ENCODE measurements around the gene LSM7.
"Not testable (repeated sequence)": the region's sequence is repeated elsewhere in the genome, so short reads cannot be mapped to it uniquely, and the experiment has no call there.

LSM7 gene

GRCh38 chr19:2358548-2359173, 30.3 kb upstream of the LSM7 start:
- Mint-ChIP-seq H3K36me3 (no peaks in the 10 kb centered on the region), H3K9me3 (no peaks in the 10 kb centered on the region), H3K4me3 (no peak overlapping the region), H3K4me1 (no peaks in the 10 kb centered on the region), H3K27ac (peak overlapping the region; percentile 46)
- no peak for DNase-seq (ENCODE audit: low spot score in 2 of 2)
- ATAC-seq = no peak

- H3K9me3 Mint-ChIP-seq = no peaks in the 10 kb centered on the region
- no peak overlapping the region for H3K4me3 Mint-ChIP-seq
- H3K27ac Mint-ChIP-seq = no peak overlapping the region
- DNase-seq (ENCODE audit: low spot score in 2 of 2) (no peak), ATAC-seq (no peak)
- no peaks in the 10 kb centered on the region for H3K36me3 Mint-ChIP-seq
- H3K4me1 Mint-ChIP-seq = no peaks in the 10 kb centered on the region
Measured at GRCh38 chr19:2357279-2358206, 29.2 kb upstream of the LSM7 start.

- no peak for DNase-seq (ENCODE audit: low spot score in 2 of 2)
- no peak overlapping the region for H3K4me3 Mint-ChIP-seq
- no peak for ATAC-seq
- H3K36me3 Mint-ChIP-seq = no peaks in the 10 kb centered on the region
- no peak overlapping the region for H3K27ac Mint-ChIP-seq
- H3K9me3 Mint-ChIP-seq = no peaks in the 10 kb centered on the region
- no peaks in the 10 kb centered on the region for H3K4me1 Mint-ChIP-seq
Measured at GRCh38 chr19:2356036-2356646, 27.8 kb upstream of the LSM7 start.

GRCh38 chr19:2355168-2356035, 27.0 kb upstream of the LSM7 start:
- DNase-seq (ENCODE audit: low spot score in 2 of 2) = no peak
- H3K36me3 Mint-ChIP-seq = no peaks in the 10 kb centered on the region
- no peaks in the 10 kb centered on the region for H3K4me1 Mint-ChIP-seq
- H3K4me3 Mint-ChIP-seq = no peak overlapping the region
- H3K27ac Mint-ChIP-seq = no peak overlapping the region
- no peaks in the 10 kb centered on the region for H3K9me3 Mint-ChIP-seq
- ATAC-seq = no peak

GRCh38 chr19:2354670-2355069, 26.3 kb upstream of the LSM7 start:
- ATAC-seq (no peak), DNase-seq (ENCODE audit: low spot score in 2 of 2) (no peak)
- H3K4me1 Mint-ChIP-seq = no peaks in the 10 kb centered on the region
- H3K4me3 Mint-ChIP-seq = no peak overlapping the region
- H3K9me3 Mint-ChIP-seq = no peaks in the 10 kb centered on the region
- no peak overlapping the region for H3K27ac Mint-ChIP-seq
- H3K36me3 Mint-ChIP-seq = no peaks in the 10 kb centered on the region

- DNase-seq (ENCODE audit: low spot score in 2 of 2) = no peak
- Mint-ChIP-seq H3K36me3 (no peaks in the 10 kb centered on the region), H3K4me3 (no peak overlapping the region), H3K4me1 (no peaks in the 10 kb centered on the region), H3K9me3 (no peaks in the 10 kb centered on the region), H3K27ac (no peak overlapping the region)
- ATAC-seq = no peak
Measured at GRCh38 chr19:2353887-2354592, 25.7 kb upstream of the LSM7 start.

DNA sequence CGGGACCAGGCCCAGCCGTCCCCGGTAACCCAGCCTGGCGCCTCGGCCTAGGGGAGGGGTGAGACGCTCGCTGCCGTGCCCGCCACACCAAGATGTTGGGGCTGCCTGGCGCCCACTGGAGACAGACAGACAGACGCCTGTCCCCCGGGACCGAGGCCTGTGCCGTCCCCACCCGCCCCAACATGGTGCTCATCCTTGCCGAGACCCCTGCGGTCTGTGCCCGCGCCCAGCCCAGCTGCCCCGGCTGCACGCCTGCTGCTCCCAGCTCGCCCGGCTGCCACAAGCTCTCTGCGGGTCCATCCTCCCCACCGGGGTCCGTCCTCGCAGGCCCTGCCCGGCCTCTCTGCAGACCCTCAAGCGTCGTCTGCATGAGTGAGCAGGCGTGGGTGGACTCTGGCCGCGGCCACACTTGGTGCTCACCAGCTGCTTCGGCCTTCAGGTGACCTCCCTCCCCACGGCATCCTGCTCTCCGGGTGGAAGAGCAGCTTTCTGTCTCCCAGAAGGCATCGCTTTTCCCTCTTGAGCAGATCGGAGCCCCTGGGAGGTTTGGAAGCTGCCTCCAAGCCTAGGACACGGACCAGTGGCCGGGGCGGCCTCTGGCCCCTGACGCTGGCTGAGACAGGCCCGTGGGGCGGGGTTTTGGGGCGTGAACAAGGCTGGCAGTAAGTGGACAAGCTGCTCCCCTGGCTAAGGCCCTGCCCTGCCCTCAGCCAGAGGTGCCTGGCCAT, 24.9 kb upstream of the LSM7 start:
- no peak overlapping the region for H3K4me3 Mint-ChIP-seq
- DNase-seq (ENCODE audit: low spot score in 2 of 2) (no peak), ATAC-seq (no peak)
- H3K4me1 Mint-ChIP-seq = no peaks in the 10 kb centered on the region
- H3K27ac Mint-ChIP-seq = no peak overlapping the region
- H3K36me3 Mint-ChIP-seq = no peaks in the 10 kb centered on the region
- no peaks in the 10 kb centered on the region for H3K9me3 Mint-ChIP-seq

- DNase-seq (ENCODE audit: low spot score in 2 of 2) = no peak
- ATAC-seq = no peak
- Mint-ChIP-seq H3K36me3 (no peaks in the 10 kb centered on the region), H3K4me1 (no peaks in the 10 kb centered on the region), H3K27ac (no peak overlapping the region), H3K9me3 (no peaks in the 10 kb centered on the region), H3K4me3 (no peak overlapping the region)
Measured at GRCh38 chr19:2352121-2352520, 23.7 kb upstream of the LSM7 start.

DNA sequence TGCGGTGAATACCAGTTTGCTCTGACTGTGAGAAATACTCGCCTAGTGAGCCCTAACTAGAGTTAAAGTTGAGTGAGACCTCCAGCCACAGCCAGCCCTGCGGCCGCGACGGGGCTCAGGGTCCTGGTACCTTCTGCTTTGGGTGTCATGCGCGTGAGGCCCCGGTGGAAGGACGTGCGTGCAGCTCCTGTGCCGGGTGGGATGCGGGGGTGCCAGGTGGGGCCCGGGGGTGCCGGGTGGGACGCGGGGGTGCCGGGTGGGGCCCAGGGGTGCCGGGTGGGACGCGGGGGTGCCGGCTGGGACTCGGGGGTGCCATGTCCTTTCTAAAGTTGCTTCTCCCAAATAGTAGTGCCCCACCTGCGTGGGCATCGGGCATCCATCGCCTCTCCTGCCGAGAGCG, 23.2 kb upstream of the LSM7 start:
- no peak overlapping the region for H3K4me3 Mint-ChIP-seq
- H3K4me1 Mint-ChIP-seq = no peaks in the 10 kb centered on the region
- no peaks in the 10 kb centered on the region for H3K9me3 Mint-ChIP-seq
- ATAC-seq = no peak
- no peak for DNase-seq (ENCODE audit: low spot score in 2 of 2)
- no peak overlapping the region for H3K27ac Mint-ChIP-seq
- no peaks in the 10 kb centered on the region for H3K36me3 Mint-ChIP-seq

DNA sequence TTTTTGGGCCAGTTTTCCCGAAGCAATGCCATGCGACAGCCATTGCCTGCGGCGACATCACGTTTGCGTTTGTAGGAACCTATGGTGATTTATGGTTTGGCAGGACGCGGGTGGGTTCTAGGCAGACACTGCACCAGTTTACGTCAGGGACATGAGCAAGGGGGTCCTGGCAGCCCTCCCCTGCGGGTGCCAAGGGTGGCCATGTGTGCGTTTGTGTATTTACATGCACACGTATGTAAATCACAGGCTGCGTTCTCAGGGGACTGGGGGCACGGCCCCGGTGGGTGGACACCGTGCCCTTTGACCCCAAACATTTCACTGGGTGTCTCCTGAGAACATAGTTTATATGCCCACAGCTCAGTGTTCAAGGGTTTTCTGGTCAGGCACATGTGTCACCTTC, 22.3 kb upstream of the LSM7 start:
- no peak for ATAC-seq
- Mint-ChIP-seq H3K27ac (no peak overlapping the region), H3K36me3 (peaks cover 4% of the 10 kb centered on the region), H3K9me3 (no peaks in the 10 kb centered on the region), H3K4me3 (no peak overlapping the region), H3K4me1 (peaks cover 5% of the 10 kb centered on the region)
- DNase-seq (ENCODE audit: low spot score in 2 of 2) = no peak

GRCh38 chr19:2349818-2350217, 21.4 kb upstream of the LSM7 start:
- DNase-seq (ENCODE audit: low spot score in 2 of 2); H3K27ac Mint-ChIP-seq; H3K4me3 Mint-ChIP-seq; H3K4me1 Mint-ChIP-seq; ATAC-seq; H3K9me3 Mint-ChIP-seq; H3K36me3 Mint-ChIP-seq: not testable (repeated sequence)

DNA sequence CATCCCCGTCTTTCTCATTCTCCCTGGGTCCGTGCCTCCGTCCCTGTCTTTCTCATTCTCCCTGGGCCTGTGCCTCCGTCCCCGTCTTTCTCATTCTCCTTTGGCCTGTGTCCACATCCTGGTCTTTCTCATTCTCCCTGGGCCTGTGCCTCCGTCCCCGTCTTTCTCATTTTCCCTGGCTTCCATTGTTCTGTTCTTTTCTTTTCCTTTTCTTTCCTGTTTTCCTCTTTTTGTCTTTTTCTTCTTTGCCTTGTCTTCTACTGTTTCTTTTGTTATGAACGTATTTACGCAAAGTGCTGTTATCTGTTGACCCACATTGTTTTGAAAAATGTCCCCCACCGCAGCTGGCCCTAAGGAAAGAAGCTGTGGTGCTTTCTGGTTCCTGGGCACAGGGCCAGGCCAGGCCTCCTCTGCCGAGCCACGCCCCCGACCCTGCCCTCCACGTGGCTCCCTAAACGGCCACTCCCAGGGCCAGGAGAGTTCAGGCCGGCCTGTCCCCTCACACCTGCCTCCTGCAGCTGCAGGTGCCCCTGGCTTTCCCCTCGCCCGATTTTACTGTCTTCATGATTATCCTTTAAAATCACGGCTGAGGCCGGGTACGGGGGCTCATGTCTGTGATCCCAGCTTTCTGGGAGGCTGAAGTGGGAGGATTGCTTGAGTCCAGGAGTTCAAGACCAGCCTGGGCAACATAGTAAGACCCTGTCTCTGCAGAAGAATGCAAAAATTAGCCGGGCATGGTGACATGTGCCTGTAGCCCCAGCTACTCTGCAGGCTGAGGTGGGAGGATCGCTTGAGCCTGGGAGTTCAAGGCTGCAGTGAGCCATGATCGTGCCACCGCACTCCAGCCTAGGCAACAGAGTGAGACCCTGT, 17.6 kb upstream of the LSM7 start:
- peaks cover 6% of the 10 kb centered on the region for H3K4me1 Mint-ChIP-seq
- peaks cover 6% of the 10 kb centered on the region for H3K36me3 Mint-ChIP-seq
- ATAC-seq (no peak), DNase-seq (ENCODE audit: low spot score in 2 of 2) (no peak)
- H3K4me3 Mint-ChIP-seq = no peak overlapping the region
- H3K27ac Mint-ChIP-seq = peak overlapping the region; percentile 18
- no peaks in the 10 kb centered on the region for H3K9me3 Mint-ChIP-seq

DNA sequence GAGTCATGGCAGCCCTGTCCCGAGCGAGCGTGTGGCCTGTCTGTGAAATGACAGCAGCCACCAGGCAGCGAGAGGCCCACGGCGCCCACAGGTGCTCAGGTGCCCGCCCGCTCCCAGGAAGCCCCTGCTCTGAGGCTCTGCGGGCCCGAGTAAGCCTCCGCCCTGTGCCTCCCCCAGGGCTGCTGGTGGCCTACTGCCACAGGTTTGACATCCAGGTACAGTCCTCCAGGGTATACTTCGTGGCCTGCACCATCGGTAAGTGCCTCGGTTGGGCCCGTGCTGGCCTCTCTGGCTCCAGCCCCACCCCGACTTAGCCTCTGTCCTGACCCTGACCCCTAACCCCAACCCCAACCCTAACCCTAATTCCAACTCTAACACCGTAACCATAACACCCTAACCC, 16.7 kb upstream of the LSM7 start:
- Mint-ChIP-seq H3K4me3 (no peak overlapping the region), H3K4me1 (peaks cover 6% of the 10 kb centered on the region), H3K27ac (no peak overlapping the region), H3K9me3 (no peaks in the 10 kb centered on the region), H3K36me3 (peaks cover 6% of the 10 kb centered on the region)
- no peak for DNase-seq (ENCODE audit: low spot score in 2 of 2)
- ATAC-seq = no peak

Measured in stimulated activated effector memory CD8-positive, alpha-beta T cell treated with anti-CD3 and anti-CD28 coated beads, Interleukin-12 subunit alpha, Interleukin-12 subunit beta, amount 100 ng/mL, for 72 hours (primary cell).